ENCODE results near the gene GNB1.

Gene GNB1

DNA sequence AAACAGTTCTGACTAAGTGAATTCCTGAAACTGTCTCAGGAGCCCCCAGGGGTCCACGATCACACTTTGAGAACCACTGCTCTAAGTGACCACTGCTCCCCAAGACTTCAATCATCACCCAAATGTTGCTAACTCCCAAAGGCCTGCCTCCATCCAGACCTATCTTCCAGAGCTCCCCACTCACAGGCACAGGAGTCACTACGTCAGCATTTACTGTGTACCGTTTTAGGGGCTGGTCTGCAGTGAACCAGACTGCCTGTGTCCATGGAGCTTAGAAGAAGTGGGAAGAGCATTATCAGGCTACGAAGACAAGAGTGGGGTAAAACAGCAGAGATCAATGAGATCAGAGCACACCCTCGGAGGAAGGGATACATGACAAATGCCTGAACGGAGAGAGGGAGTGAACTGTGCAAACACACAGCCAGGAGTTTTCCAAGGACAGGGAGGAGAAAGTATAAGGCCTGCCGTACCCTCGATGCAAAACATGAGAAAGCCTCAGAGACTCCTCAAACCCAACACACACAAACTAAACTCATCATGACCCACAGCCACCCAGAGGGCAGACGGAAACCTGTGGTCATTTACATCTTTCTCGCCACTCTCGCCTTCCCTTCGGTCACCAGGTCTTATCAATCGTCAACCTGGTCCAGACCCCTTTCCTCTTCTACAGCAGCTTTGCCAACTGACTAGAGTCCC lies 10.1 kb downstream of the GNB1 start (continued):
- TF ChIP-seq ARNTL (CRISPR knock-in tag; IDR thresholded peaks at IDR 0.05; ENCODE audit: borderline replicate concordance, low read depth) (no peak), RARB (CRISPR knock-in tag; IDR thresholded peaks at IDR 0.05) (no peak), ZC3H10 (CRISPR knock-in tag; IDR thresholded peaks at IDR 0.05) (no peak), BACH2 (CRISPR knock-in tag; IDR thresholded peaks at IDR 0.05; ENCODE audit: borderline replicate concordance) (no peak), ISL1 (CRISPR knock-in tag; IDR thresholded peaks at IDR 0.05) (no peak)

DNA sequence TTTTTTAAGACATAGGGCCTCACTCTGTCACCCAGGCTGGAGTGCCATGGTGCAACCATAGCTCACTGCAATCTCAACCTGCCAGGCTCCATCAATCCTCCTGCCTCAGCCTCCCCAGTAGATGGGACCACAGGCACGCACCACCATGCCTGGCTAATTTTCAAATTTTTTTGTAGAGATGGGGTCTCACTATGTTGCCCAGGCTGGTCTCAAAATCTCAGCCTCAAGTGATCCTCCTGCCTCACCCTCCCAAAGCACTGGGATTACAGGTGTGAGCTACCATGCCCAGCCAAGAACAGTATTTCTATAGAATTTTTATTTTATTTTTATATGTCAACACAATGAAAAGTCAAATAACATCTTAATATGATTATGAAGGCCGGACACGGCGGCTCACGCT lies 10.9 kb downstream of the GNB1 start:
- no peak for ATAC-seq
- TF ChIP-seq ZFP3 (CRISPR knock-in tag; IDR thresholded peaks at IDR 0.05) (no peak), TCF4 (CRISPR knock-in tag; IDR thresholded peaks at IDR 0.05; ENCODE audit: borderline replicate concordance) (no peak), CSDC2 (CRISPR knock-in tag; IDR thresholded peaks at IDR 0.05) (no peak), RARB (CRISPR knock-in tag; IDR thresholded peaks at IDR 0.05) (no peak), OSR1 (CRISPR knock-in tag; IDR thresholded peaks at IDR 0.05) (no peak), ZC3H10 (CRISPR knock-in tag; IDR thresholded peaks at IDR 0.05) (no peak), PPARA (CRISPR knock-in tag; IDR thresholded peaks at IDR 0.05; ENCODE audit: borderline replicate concordance) (no peak), SNAI2 (CRISPR knock-in tag; IDR thresholded peaks at IDR 0.05) (no peak), CREB5 (CRISPR knock-in tag; IDR thresholded peaks at IDR 0.05; ENCODE audit: low read depth) (no peak), TOX (CRISPR knock-in tag; IDR thresholded peaks at IDR 0.05; ENCODE audit: borderline replicate concordance) (no peak), ZNF565 (CRISPR knock-in tag; conservative IDR thresholded peaks at IDR 0.05; ENCODE audit: low read depth) (no peak), ZNF8 (CRISPR knock-in tag; IDR thresholded peaks at IDR 0.05) (no peak), ZFP30 (CRISPR knock-in tag; IDR thresholded peaks at IDR 0.05) (no peak), ISL1 (CRISPR knock-in tag; IDR thresholded peaks at IDR 0.05) (no peak)
- TF ChIP-seq, protein P1, sequence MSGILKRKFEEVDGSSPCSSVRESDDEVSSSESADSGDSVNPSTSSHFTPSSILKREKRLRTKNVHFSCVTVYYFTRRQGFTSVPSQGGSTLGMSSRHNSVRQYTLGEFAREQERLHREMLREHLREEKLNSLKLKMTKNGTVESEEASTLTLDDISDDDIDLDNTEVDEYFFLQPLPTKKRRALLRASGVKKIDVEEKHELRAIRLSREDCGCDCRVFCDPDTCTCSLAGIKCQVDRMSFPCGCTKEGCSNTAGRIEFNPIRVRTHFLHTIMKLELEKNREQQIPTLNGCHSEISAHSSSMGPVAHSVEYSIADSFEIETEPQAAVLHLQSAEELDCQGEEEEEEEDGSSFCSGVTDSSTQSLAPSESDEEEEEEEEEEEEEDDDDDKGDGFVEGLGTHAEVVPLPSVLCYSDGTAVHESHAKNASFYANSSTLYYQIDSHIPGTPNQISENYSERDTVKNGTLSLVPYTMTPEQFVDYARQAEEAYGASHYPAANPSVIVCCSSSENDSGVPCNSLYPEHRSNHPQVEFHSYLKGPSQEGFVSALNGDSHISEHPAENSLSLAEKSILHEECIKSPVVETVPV (CRISPR knock-in tag; IDR thresholded peaks at IDR 0.05) = no peak
- TF ChIP-seq, protein P2, sequence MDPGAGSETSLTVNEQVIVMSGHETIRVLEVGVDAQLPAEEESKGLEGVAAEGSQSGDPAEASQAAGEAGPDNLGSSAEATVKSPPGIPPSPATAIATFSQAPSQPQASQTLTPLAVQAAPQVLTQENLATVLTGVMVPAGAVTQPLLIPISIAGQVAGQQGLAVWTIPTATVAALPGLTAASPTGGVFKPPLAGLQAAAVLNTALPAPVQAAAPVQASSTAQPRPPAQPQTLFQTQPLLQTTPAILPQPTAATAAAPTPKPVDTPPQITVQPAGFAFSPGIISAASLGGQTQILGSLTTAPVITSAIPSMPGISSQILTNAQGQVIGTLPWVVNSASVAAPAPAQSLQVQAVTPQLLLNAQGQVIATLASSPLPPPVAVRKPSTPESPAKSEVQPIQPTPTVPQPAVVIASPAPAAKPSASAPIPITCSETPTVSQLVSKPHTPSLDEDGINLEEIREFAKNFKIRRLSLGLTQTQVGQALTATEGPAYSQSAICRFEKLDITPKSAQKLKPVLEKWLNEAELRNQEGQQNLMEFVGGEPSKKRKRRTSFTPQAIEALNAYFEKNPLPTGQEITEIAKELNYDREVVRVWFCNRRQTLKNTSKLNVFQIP (CRISPR knock-in tag; IDR thresholded peaks at IDR 0.05; ENCODE audit: borderline replicate concordance, low read depth) = no peak
- TF ChIP-seq, protein P3, sequence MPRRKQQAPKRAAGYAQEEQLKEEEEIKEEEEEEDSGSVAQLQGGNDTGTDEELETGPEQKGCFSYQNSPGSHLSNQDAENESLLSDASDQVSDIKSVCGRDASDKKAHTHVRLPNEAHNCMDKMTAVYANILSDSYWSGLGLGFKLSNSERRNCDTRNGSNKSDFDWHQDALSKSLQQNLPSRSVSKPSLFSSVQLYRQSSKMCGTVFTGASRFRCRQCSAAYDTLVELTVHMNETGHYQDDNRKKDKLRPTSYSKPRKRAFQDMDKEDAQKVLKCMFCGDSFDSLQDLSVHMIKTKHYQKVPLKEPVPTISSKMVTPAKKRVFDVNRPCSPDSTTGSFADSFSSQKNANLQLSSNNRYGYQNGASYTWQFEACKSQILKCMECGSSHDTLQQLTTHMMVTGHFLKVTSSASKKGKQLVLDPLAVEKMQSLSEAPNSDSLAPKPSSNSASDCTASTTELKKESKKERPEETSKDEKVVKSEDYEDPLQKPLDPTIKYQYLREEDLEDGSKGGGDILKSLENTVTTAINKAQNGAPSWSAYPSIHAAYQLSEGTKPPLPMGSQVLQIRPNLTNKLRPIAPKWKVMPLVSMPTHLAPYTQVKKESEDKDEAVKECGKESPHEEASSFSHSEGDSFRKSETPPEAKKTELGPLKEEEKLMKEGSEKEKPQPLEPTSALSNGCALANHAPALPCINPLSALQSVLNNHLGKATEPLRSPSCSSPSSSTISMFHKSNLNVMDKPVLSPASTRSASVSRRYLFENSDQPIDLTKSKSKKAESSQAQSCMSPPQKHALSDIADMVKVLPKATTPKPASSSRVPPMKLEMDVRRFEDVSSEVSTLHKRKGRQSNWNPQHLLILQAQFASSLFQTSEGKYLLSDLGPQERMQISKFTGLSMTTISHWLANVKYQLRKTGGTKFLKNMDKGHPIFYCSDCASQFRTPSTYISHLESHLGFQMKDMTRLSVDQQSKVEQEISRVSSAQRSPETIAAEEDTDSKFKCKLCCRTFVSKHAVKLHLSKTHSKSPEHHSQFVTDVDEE (CRISPR knock-in tag; IDR thresholded peaks at IDR 0.05) = no peak

DNA sequence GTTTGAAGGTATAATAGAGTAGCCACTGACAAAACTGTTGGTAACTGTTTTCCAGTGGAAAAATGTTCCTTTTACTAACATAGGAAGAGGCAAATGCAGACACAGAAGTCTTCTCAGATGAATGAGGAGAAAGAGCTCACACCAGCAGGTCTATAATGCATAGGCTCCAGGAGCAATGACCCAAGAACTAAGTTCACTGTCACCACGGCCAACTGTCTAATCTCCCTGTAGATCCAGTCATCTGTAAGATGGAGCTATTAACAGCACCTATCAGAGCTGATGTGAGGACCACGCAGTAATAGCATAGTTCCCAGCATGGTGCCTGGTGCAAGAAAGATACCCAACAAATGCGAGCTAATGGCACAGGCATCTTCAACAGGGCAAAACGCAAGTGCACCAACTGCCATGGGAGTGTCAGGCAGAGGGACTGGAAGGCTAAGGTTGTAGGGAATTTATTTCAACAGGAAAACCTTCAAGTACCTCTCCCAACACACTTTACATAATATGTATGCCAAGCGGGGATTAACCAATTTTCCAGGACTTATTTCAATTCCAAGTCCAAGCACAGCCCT lies 12.9 kb downstream of the GNB1 start:
- TF ChIP-seq, protein P2 (CRISPR knock-in tag; IDR thresholded peaks at IDR 0.05; ENCODE audit: borderline replicate concordance, low read depth) = no peak
- TF ChIP-seq ZFP30 (CRISPR knock-in tag; IDR thresholded peaks at IDR 0.05) (no peak), ZNF8 (CRISPR knock-in tag; IDR thresholded peaks at IDR 0.05) (no peak), ZC3H10 (CRISPR knock-in tag; IDR thresholded peaks at IDR 0.05) (no peak), SNAI2 (CRISPR knock-in tag; IDR thresholded peaks at IDR 0.05) (no peak)
- no peak for ATAC-seq

Data from SK-N-SH treated with all-trans-retinoic acid at 6 μM for 48 hours (cell line).